GM12878 (cell line): ENCODE data around the gene ADGRA3. TPM values are rescaled to one million over a fixed set of nuclear protein-coding genes. Genes with fewer than 3 reads are reported as not detected.

Experiments used
- ATAC-seq: fragments of 200-7000 bp; cut with Tn5 transposase; 3 replicates; pipeline ENCODE4 v1.9.1; 2020; ENCODE audit warnings: mild to moderate bottlenecking, moderate library complexity
- BruUV-seq: library from RNA; stranded (reverse); fragments of 400-500 nt; replicated peaks from 2 replicates; lab custom pipeline; 2021; lab: Mats Ljungman, UMichigan
- CTCF ChIA-PET: fragments of 300-600 bp; sonication (Branson Sonifier 250); formaldehyde crosslinking; extraction: SDS; loops from one replicate; lab custom pipeline; 2021; ENCODE audit warnings: inconsistent platforms; lab: Yijun Ruan, JAX
- POLR2A ChIA-PET: fragments of 350-600 bp; formaldehyde crosslinking; extraction: SDS; loops from one replicate; lab custom pipeline; 2021; ENCODE audit warnings: inconsistent platforms; lab: Charles Lee
- RAD21 ChIA-PET: fragments of 300-600 bp; sonication (Branson Sonifier 250); formaldehyde crosslinking; loops from one replicate; lab custom pipeline; 2023; ENCODE audit warnings: antibody characterized with exemption; ENCODE audit not compliant: unreplicated experiment; lab: Charles Lee
- SMC1A ChIA-PET: fragments of 300-600 bp; sonication (Branson Sonifier 250); formaldehyde crosslinking; loops from one replicate; lab custom pipeline; 2023; ENCODE audit not compliant: unreplicated experiment, uncharacterized antibody; lab: Charles Lee
- DNase-seq: peaks from one replicate; pipeline ENCODE4 v3.0.0-alpha.2; 2011; ENCODE audit warnings: low read depth, low spot score
- FAIRE-seq: peaks from 3 replicates; lab custom pipeline; 2011; peaks lifted over from hg19 to GRCh38; lab: Jason Lieb, UNC
- H2AFZ ChIP-seq: 2 replicates; pipeline ENCODE4 v1.6.0; 2011; ENCODE audit warnings: low read depth, low read length, control low read depth; ENCODE audit not compliant: control insufficient read depth
- H3K27ac ChIP-seq: 2 replicates; pipeline ENCODE4 v1.5.1; 2011; ENCODE audit warnings: control low read depth; ENCODE audit not compliant: control insufficient read depth, insufficient read depth
- H3K27me3 ChIP-seq, 2 experiments: replicated peaks in 1 of 2; 2 replicates each; pipeline versions ENCODE4 v1.6.0 to v1.6.1; 2011; ENCODE audit warnings: low read length in 1 of 2; ENCODE audit not compliant: control insufficient read depth in 2 of 2, insufficient read depth in 2 of 2
- H3K36me3 ChIP-seq, 2 experiments: 2 replicates each; pipeline ENCODE4 v1.5.1; 2011; ENCODE audit warnings: low read length in 1 of 2; ENCODE audit not compliant: control insufficient read depth in 2 of 2, insufficient read depth in 2 of 2
- H3K4me1 ChIP-seq: 2 replicates; pipeline ENCODE4 v1.6.1; 2011; ENCODE audit warnings: mild to moderate bottlenecking, low read length, moderate library complexity, mixed read lengths; ENCODE audit not compliant: control insufficient read depth, insufficient read depth
- H3K4me2 ChIP-seq: 2 replicates; pipeline ENCODE4 v1.6.0; 2011; ENCODE audit warnings: control low read depth; ENCODE audit not compliant: control insufficient read depth, insufficient read depth
- H3K4me3 ChIP-seq: fragments of 200-600 bp; sonication (generic); 2 replicates; pipeline ENCODE4 v1.5.1; 2016
- H3K79me2 ChIP-seq: 2 replicates; pipeline ENCODE4 v1.6.0; 2011; ENCODE audit warnings: low read length; ENCODE audit not compliant: control insufficient read depth, insufficient read depth
- H3K9ac ChIP-seq: 2 replicates; pipeline ENCODE4 v1.8.0; 2011; ENCODE audit warnings: low read length, control low read depth, mixed read lengths; ENCODE audit not compliant: control insufficient read depth, insufficient read depth
- H3K9me3 ChIP-seq: replicated peaks from 3 replicates; pipeline ENCODE4 v1.5.1; 2011; ENCODE audit warnings: mild to moderate bottlenecking, low read length; ENCODE audit not compliant: control insufficient read depth, insufficient read depth
- H4K20me1 ChIP-seq: 2 replicates; pipeline ENCODE4 v1.6.0; 2011; ENCODE audit not compliant: control insufficient read depth, insufficient read depth
- MYC ChIP-seq: IDR thresholded peaks from 2 replicates; pipeline ENCODE4 v1.6.1; 2011; ENCODE audit warnings: mild to moderate bottlenecking, low read length, moderate library complexity, inconsistent platforms; ENCODE audit not compliant: insufficient read depth, insufficient replicate concordance, insufficient read length, severe bottlenecking
- RB1 ChIP-seq: fragments of 450-650 bp; formaldehyde crosslinking; IDR thresholded peaks from 2 replicates; pipeline ENCODE4 v1.6.1; 2017; ENCODE audit warnings: mild to moderate bottlenecking, borderline replicate concordance
- TCF7 ChIP-seq: IDR thresholded peaks from 2 replicates; pipeline ENCODE4 v1.6.1; 2014; ENCODE audit warnings: antibody characterized with exemption, borderline replicate concordance
- USF1 ChIP-seq: IDR thresholded peaks from 2 replicates; pipeline ENCODE4 v1.6.1; 2011; ENCODE audit warnings: borderline replicate concordance, low read depth, mild to moderate bottlenecking, moderate library complexity, mixed read lengths, low read length; ENCODE audit not compliant: insufficient read depth; ENCODE audit errors: extremely low read length
- WGBS: methylation state at CpG from one replicate; pipeline ENCODE4 v1.1.6; 2016; ENCODE audit warnings: low lambda C conversion rate; ENCODE audit not compliant: insufficient replicate concordance, insufficient coverage; ENCODE audit errors: missing lambda C conversion rate; 5-methylcytosine and 5-hydroxymethylcytosine counted together
- in situ Hi-C: fragments of 300-500 bp; cut with MboI; formaldehyde crosslinking; loops from 9 replicates; pipeline ENCODE4 v1.14.3; 2018; ENCODE audit warnings: mixed read lengths
- intact Hi-C: fragments of 100-400 bp; cut with micrococcal nuclease; formaldehyde crosslinking; loops from one replicate; pipeline ENCODE4 v1.14.2; 2022; ENCODE audit not compliant: unreplicated experiment
- polyA plus RNA-seq, 11 experiments: library from polyadenylated mRNA; depleted of rRNA in 4 of 11; unstranded in 6 of 11; stranded (reverse) in 5 of 11; fragments of >200 nt; fragmentation: Nextera tagmentation in 4 of 11; fragmentation: Illumina TruSeq in 1 of 11; extraction: Ambion mirVana in 4 of 11; extraction: Trizol in 1 of 11; gene quantifications; 1 replicate in 1 of 11; 2 replicates in 10 of 11; pipeline versions ENCODE4 v1.2.1 to v1.2.3, GENCODE V29; 2011 to 2016; ENCODE audit warnings: inconsistent platforms in 2 of 11, missing spikeins in 2 of 11, low read depth in 1 of 11
- total RNA-seq, 4 experiments: library from RNA; depleted of rRNA in 3 of 4; stranded (reverse); fragments of >200 nt in 3 of 4; fragmentation: Illumina TruSeq in 1 of 4; extraction: Trizol in 1 of 4; gene quantifications; 2 replicates each; pipeline versions ENCODE4 v1.2.1 to v1.2.3, GENCODE V29; 2013 to 2021

The ADGRA3 gene
- total and polyA plus RNA-seq, 10 of the 15 experiments (the other 5 are each of a cell fraction or from before 2014, with no cell fraction given): 0.24 to 66.2 (median 2.5) TPM

DNA sequence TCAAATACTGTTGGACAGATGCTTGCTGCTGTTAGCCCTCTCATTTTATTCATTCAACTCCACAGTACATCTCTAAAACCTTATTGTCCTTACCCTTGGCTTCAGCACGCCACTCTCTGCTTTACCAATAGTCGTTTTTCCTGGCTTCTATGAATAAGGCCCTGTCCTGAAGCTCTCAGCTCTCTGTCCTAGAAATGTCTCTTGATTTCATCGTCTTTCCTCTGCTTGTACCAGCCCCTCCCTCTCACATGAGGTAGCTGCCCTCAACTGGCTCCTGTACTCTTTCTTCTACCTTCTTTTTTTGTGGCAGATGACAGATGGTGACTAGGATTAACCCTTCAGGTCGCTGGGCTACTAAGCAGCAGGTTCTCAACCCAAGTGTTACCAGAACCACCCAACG is 11.4 kb downstream of the ADGRA3 start:
- no TSS peak for BruUV-seq
- TF ChIP-seq MYC: no peak
- no peak overlapping the region for H2AFZ ChIP-seq
- no peaks in the 10 kb centered on the region for H4K20me1 ChIP-seq
- ChIA-PET SMC1A (interaction anchor here (0.9 to 10.8 kb wide), 7 partner anchors 15 to 165 kb away, joined by 3 to 272 read pairs (median 3); no protein-coding TSS in a partner anchor), POLR2A (interaction anchor here (0.6 to 0.9 kb wide), 3 partner anchors 22 to 99 kb away, joined by 3 to 7 read pairs (median 3); no protein-coding TSS in a partner anchor), RAD21 (interaction anchor here (0.6 to 2.0 kb wide), 3 partner anchors 9 to 21 kb away, joined by 3 to 8 read pairs (median 4); no protein-coding TSS in a partner anchor), CTCF (interaction anchor here (0.7 to 1.5 kb wide), 5 partner anchors 10 to 103 kb away, joined by 3 to 6 read pairs (median 3); no protein-coding TSS in a partner anchor)
- no peaks in the 10 kb centered on the region for H3K36me3 ChIP-seq
- intact Hi-C loops (loop anchor here (5.0 kb wide), 2 partner anchors 92 to 93 kb away; no protein-coding TSS in a partner anchor), in situ Hi-C loops (no loop called here)
- H3K79me2 ChIP-seq: no peaks in the 10 kb centered on the region
- no peak for DNase-seq
- no peaks in the 10 kb centered on the region for H3K27me3 ChIP-seq
- H3K9ac ChIP-seq: no peak overlapping the region
- FAIRE-seq: no peak
- no peaks in the 10 kb centered on the region for H3K9me3 ChIP-seq
- ATAC-seq: no peak
- H3K4me2 ChIP-seq: no peak overlapping the region
- 2% methylated on average over 5 of the region's 5 CpGs for WGBS
- H3K4me1 ChIP-seq: no peaks in the 10 kb centered on the region
- H3K4me3 ChIP-seq: no peak overlapping the region
- H3K27ac ChIP-seq: no peak overlapping the region

GRCh38 chr4:22502895-22503814 is 12.7 kb downstream of the ADGRA3 start:
- Histone ChIP-seq H3K9me3 (no peaks in the 10 kb centered on the region), H3K9ac (no peak overlapping the region), H3K4me1 (no peaks in the 10 kb centered on the region), H4K20me1 (no peaks in the 10 kb centered on the region), H2AFZ (no peak overlapping the region), H3K79me2 (no peaks in the 10 kb centered on the region), H3K27me3 (no peaks in the 10 kb centered on the region), H3K27ac (no peak overlapping the region), H3K4me3 (no peak overlapping the region), H3K36me3 (no peaks in the 10 kb centered on the region), H3K4me2 (no peak overlapping the region)
- CTCF ChIA-PET: interaction anchor here (0.6 to 1.5 kb wide), 7 partner anchors 8 to 114 kb away, joined by 3 to 6 read pairs (median 4); no protein-coding TSS in a partner anchor
- SMC1A ChIA-PET: interaction anchor here (0.7 to 10.8 kb wide), 13 partner anchors 10 to 187 kb away, joined by 3 to 272 read pairs (median 8); no protein-coding TSS in a partner anchor
- ATAC-seq: no peak
- RAD21 ChIA-PET: interaction anchor here (1.2 to 3.5 kb wide), 8 partner anchors 9 to 103 kb away, joined by 3 to 44 read pairs (median 10); no protein-coding TSS in a partner anchor
- TF ChIP-seq RB1 (no peak), USF1 (no peak), TCF7 (no peak)
- WGBS: 94% methylated on average over 3 of the region's 3 CpGs
- in situ Hi-C loops (no loop called here), intact Hi-C loops (loop anchor here (5.0 kb wide), 2 partner anchors 91 to 94 kb away; no protein-coding TSS in a partner anchor)
- DNase-seq: no peak
- POLR2A ChIA-PET: interaction anchor here (1.4 to 4.8 kb wide), 5 partner anchors 12 to 94 kb away, joined by 5 to 59 read pairs (median 6); partner anchors contain the start of gene ADGRA3
- no TSS peak for BruUV-seq
- no peak for FAIRE-seq
